ENCODE data around the gene AK2.

DNA sequence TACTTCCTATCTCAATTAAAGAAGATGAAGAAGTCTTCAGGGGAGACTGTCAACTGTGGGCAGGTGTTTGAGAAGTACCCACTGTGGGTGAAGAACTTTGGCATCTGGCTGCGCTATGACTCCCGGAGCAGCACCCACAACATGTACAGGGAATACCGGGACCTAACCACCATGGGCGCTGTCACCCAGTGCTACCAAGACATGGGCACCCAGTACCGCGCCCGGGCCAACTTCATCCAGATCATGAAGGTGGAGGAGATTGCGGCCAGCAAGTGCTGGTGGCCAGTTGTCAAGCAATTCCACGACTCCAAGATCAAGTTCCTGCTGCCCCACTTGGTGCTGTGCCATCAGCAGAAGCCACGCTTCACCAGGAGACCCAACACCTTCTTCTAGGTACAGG lies 56.6 kb downstream of the AK2 start:
- no peak for TF ChIP-seq SIX5 (IDR thresholded peaks at IDR 0.05; ENCODE audit: low read depth, low read length, severe bottlenecking)
- TF ChIP-seq, protein P1, sequence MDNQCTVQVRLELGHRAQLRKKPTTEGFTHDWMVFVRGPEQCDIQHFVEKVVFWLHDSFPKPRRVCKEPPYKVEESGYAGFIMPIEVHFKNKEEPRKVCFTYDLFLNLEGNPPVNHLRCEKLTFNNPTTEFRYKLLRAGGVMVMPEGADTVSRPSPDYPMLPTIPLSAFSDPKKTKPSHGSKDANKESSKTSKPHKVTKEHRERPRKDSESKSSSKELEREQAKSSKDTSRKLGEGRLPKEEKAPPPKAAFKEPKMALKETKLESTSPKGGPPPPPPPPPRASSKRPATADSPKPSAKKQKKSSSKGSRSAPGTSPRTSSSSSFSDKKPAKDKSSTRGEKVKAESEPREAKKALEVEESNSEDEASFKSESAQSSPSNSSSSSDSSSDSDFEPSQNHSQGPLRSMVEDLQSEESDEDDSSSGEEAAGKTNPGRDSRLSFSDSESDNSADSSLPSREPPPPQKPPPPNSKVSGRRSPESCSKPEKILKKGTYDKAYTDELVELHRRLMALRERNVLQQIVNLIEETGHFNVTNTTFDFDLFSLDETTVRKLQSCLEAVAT (IDR thresholded peaks at IDR 0.05): no peak
- TF ChIP-seq DPF2 (IDR thresholded peaks at IDR 0.05): 0 out of 2 replicates have a peak, but pooled peaks have one; percentile 3
- no peak for TF ChIP-seq TAF1 (IDR thresholded peaks at IDR 0.05; ENCODE audit: borderline replicate concordance, low read depth, low read length)
- TF ChIP-seq NBN (IDR thresholded peaks at IDR 0.05): no peak
